ACHN (cell line): Measurements from ENCODE around the gene KIFAP3.
"Not testable (repeated sequence)": the region's sequence is repeated elsewhere in the genome, so short reads cannot be mapped to it uniquely, and the experiment has no call there.

Experiments
- DNase-seq: peaks from one replicate; pipeline ENCODE4 v3.0.0-alpha.2; 2015
- in situ Hi-C: cut with HindIII; loops from 2 replicates; pipeline ENCODE4 v1.10.0; 2017; ENCODE audit warnings: low sequenced_read_pairs, low pct_ligation_motif_present, low pct_unique_long_range_greater_than_20kb

Gene KIFAP3

DNA sequence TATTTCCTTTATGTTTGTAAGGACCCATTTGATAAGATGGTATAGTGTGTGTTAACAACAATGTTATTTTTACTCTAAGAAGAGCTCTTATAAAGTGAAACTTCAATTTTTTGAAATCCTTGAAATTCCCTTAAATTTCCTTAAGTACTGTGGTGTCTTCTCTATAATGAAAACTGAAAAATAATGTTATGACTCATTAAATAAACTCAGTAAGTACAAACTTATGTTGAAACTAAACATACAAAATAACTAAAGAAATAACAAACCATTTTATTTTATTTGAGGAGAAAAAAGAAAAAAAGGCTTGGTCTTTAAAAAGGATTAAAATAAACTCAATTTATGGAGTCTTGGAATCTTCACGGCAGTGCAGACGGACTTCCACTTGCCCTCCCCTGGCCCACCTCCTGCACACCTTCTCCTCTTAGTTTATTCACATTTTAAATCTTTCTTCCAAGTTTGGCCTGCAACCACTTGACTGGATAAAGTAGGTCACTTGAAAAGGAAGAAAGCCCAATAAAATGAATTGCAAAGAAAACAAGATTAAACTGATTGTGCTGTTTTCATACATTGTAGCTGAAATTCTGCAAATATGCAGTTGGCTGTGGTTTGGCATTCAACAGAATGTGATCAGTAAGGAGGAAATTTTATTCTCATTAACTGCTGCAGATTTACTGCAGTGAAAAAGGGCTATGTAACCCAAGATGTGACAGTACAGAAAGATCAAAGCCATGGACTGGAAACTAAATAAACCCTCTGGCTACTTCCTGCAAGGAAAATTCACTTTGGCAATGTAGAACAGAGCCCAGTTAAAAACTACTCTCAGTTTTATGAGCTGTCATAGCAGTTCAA, 132.3 kb downstream of the KIFAP3 start:
- in situ Hi-C loops = no loop called here
- DNase-seq = no peak

DNA sequence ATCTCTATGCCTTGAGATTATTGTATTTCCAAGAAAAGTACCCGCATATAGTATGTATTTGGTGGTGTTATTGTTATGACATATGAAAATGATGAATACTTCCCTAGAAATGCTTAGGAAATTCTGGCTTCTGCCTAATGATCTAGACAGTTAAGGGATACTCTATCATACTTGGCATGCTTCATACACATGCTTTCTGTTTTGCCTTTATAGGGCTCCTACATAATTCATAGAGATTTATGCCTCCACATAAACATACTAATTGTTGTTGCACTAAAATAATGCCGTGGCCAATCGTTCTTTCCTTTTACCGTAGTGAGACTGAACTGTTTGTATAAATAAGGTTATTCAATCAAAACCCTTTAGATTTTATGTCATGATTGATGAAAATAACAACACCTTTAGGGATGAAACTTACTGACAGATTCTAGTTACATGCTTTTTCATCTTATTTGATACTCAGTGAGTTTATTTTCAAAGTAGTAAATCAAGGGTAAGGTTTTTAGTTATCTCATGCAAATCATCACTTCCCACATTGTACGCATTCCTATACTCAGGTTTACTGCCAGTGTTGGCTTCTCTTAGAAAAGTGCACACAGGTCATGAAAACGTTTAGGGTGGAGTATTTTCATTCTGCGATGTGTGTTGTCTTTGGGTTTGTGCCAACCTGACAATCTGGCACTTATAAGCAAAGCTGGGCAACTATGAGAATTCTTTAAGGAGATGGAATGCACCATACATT, 140.3 kb downstream of the KIFAP3 start:
- DNase-seq = no peak
- in situ Hi-C loops = no loop called here

- DNase-seq = no peak
- in situ Hi-C loops = no loop called here
These were observed 142.7 kb downstream of the KIFAP3 start for GRCh38 chr1:169931795-169932231.

DNA sequence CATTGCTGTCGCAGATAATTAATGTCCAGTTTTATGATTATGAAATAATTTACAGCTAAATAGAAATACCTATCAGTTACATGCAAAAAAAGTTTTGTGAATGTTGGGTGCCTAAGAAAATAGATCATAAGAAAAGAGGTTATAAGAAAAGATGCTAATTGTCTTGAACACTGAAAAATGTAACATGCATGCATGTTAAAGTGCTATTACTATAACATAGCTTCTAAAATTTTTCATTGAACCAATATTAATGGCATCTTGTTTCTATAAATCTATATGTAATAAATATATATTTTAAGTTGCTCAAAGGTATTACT, 145.3 kb downstream of the KIFAP3 start:
- no peak for DNase-seq
- in situ Hi-C loops = no loop called here

GRCh38 chr1:169928438-169929209, 145.9 kb downstream of the KIFAP3 start:
- in situ Hi-C loops = no loop called here
- DNase-seq = peak; percentile 70

DNA sequence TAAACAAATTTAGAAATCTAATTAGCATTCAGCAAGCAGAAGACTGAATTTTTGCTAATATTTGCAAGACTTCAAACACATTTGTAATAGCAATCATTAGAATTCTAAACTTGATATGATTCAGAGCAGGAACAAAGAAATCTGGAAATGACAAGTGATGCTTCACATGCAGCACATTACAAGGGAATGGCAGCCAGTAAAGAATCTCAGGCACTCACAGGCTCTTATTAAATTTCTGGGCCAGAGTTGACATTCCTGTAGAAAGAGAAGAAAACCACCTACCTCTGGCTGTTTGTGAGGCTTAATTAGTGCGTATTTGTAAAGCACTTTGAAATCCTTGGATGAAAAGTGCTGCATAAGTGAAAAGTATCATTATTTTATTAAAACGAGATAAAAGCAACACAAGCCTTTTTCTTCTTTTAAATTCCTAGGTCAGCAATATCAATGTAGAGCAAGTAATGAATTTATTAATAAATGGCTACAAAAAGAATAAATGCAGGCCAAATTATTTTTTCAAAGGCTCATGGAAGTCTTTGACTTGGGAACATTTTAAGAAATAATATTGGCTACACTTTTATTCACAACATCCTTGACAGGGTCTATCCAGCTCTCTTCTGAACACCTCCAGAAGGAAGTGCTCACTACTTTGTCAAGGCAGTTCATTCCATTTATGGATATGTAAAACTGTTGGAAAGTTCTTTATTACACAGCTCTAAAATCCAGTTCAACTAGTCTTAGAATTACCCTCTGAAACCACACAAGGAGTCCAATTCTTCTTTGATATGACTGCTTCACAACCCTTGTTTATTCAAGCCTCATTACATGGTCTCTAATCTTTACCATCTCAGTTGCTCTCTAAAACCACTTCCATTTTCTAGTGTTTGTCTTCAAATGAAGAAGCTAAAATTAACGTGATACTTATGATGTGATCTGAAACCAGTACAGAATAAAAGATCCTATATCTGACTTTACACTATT, 148.7 kb downstream of the KIFAP3 start:
- no peak for DNase-seq
- in situ Hi-C loops = no loop called here

- DNase-seq = no peak
- in situ Hi-C loops = no loop called here
These were observed 149.7 kb downstream of the KIFAP3 start for GRCh38 chr1:169924829-169925228.

DNA sequence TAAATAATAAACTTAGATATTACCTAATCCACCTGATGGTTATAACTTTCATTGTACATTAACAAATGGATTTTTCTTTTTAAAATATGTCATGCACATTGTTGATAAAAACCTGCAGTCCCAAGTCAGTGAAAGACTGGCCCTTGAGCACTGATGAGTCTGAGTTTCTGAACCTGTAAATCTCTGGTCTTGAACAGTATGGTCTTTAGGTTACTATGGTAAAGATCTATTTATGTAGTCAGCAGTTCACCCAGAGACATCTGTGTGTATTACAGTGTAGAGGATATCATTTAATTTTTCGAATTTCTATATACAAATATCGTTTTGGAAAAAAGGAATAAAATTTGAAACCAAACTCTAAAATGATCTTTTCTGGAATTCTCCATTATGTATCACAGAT, 150.4 kb downstream of the KIFAP3 start:
- in situ Hi-C loops = no loop called here
- DNase-seq = no peak

DNA sequence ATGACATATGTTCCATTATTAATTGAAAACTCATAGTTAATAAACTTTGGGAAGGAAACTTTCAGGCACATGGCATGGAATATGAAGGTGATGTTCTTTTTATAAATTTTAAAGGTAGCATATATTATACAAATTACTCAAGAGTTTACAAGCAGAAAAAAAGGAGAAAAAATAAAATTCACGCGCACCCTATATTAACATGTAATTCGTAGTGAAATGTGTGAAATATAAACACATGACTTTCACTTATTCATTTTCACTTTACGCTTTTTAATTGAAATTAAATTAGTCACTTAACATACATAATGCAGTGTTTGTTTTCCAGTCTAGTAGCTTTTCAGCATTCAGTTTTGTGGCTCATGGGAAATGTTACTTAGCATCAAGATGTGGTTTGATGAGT, 153.4 kb downstream of the KIFAP3 start:
- in situ Hi-C loops = no loop called here
- DNase-seq = no peak

GRCh38 chr1:169918927-169919326, 155.6 kb downstream of the KIFAP3 start:
- in situ Hi-C loops = no loop called here
- DNase-seq = no peak

- DNase-seq, in situ Hi-C loops: not testable (repeated sequence)
These were observed 156.3 kb downstream of the KIFAP3 start for GRCh38 chr1:169918220-169918619.

DNA sequence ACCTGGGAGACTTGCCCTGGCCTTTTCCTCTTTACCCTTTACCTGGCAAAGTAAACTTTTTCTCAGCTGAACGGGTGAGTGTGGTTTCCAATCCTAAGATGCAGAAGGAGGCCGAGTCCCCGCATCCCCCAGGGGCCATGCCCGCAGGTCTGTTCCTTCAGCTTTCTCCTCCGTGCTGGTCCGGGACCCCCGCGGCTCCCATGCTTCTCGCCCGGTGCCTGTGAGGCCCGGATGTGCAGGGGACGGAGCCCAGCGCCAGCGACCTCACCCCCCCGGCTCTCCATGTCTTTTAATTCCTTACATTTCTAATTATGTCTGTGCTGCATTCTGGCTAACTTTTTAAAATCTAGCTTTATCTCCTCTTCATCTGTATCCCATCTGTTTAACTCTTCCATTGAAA, 159.3 kb downstream of the KIFAP3 start:
- DNase-seq = no peak
- in situ Hi-C loops = no loop called here

DNA sequence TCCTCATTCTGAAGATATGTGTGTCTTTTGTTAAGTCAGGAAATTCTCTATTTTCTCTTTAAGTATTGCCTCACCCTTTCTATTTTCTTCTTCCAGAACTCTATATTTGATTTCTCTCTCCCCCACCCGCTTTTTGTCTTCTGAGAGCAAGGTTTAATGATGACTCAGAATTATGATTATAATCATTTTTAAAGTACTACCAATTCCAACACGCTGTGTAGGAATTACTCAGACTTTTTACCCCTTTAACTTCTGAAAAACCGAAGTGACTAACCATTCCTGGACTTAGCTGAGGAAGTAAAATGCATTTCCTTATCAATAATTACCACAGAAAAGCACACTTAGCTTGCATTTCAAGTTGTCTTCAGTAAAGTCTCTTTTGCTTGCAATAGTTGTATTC, 160.0 kb downstream of the KIFAP3 start:
- in situ Hi-C loops = no loop called here
- DNase-seq = no peak

DNA sequence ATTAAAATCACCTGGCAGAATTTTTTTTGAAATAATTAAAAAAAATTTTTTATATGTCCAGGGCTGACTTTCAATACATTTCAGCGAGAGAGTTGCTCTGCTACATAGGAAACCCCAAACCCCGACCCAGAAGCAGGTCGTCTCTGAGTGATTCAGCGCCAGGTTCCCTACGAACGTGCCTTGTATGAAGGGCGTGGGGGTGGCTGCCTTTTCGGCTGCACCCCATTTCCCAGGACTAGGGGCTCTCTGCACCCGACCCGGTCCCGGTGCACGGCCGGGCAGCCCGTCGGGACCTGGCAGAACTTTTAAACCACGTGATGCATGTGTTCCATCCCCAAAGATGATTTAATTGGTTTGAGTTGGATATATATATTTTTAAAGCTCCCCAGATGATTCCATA, 165.0 kb downstream of the KIFAP3 start:
- in situ Hi-C loops = no loop called here
- no peak for DNase-seq

- in situ Hi-C loops = no loop called here
- no peak for DNase-seq
These were observed 167.6 kb downstream of the KIFAP3 start for GRCh38 chr1:169906938-169907337.

DNA sequence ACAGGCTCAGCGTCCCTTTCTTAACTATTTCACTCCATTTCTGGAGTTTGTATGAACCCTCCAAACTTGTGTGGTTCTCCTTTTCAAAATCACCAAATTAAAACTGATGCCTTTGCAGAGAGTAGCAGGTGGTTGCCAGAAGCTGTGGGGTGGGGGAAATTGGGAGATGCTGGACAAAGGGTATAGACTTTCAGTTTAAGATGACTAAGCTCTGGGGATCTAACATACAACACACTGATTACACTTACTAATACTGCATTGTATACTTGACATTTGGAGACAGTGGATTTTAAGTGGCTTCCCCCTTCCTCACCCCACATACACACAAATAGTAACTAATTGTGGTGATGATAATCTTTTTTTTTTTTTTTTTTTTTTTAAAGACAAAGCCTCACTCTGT, 169.7 kb downstream of the KIFAP3 start:
- in situ Hi-C loops = no loop called here

DNA sequence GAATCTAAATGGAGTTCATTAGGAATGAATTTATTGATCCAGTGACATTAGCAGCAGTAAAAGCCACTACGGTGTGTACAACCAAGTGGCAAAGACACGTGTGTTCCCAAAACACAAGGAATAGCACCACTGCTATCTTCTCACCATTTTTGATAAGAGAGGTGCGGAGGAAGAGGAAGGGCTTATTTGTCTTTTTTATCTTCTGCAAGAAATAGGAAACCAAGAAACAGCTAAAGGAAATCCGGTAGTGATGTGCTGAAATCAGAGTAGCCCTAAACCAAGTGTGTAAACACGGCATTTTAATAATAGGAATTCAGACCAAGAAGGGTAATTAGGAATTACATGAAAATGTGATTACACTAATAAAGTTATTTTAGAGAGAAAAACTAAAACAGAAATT, 171.7 kb downstream of the KIFAP3 start:
- DNase-seq = no peak
- in situ Hi-C loops = no loop called here

More for the DNA sequence above, 169.7 kb downstream of the KIFAP3 start:
- no peak for DNase-seq

- in situ Hi-C loops = no loop called here
- no peak for DNase-seq
These were observed 173.4 kb downstream of the KIFAP3 start for GRCh38 chr1:169901115-169901514.
